HCT116 (cell line): ENCODE results near the gene VWF. TPM values are rescaled to one million over a fixed set of nuclear protein-coding genes. Genes with fewer than 3 reads are reported as not detected.

Experiments
- ATAC-seq: fragments of 200-7000 bp; cut with Tn5 transposase; 2 replicates; pipeline ENCODE4 v1.9.1; 2020; ENCODE audit warnings: mild to moderate bottlenecking, moderate library complexity
- BruUV-seq: library from RNA; stranded (reverse); fragments of 400-500 nt; replicated peaks from 2 replicates; lab custom pipeline; 2021; lab: Mats Ljungman, UMichigan
- CTCF ChIA-PET: fragments of 300-600 bp; sonication (Branson Sonifier 250); formaldehyde crosslinking; loops from one replicate; lab custom pipeline; 2021; ENCODE audit warnings: antibody characterized with exemption; lab: Charles Lee
- POLR2A ChIA-PET: fragments of 300-600, 350-600 bp; sonication (Branson Sonifier 250); formaldehyde crosslinking; loops from one replicate; lab custom pipeline; 2021; ENCODE audit warnings: antibody characterized with exemption; lab: Charles Lee
- RAD21 ChIA-PET, 2 experiments: fragments of 300-600 bp; sonication (Branson Sonifier 250); formaldehyde crosslinking; loops; one replicate each; lab custom pipeline; 2023; ENCODE audit warnings: low total read pairs in 2 of 2; ENCODE audit not compliant: uncharacterized antibody in 2 of 2, unreplicated experiment in 2 of 2, low non-redundant PET in 1 of 2; lab: Charles Lee
- DNase-seq: peaks from one replicate; pipeline ENCODE4 v3.0.0-alpha.2; 2010; ENCODE audit warnings: low read depth, low spot score
- H2AFZ ChIP-seq: fragments of 200-600 bp; shearing (Covaris generic), sonication (generic); 2 replicates; pipeline ENCODE4 v1.6.1; 2017; ENCODE audit warnings: low read depth, mixed run types, mixed read lengths, antibody characterized with exemption, low read length; ENCODE audit not compliant: poor library complexity, severe bottlenecking
- H3K27ac ChIP-seq: 2 replicates; pipeline ENCODE4 v1.5.1; 2012; ENCODE audit warnings: low read depth, low read length
- H3K27me3 ChIP-seq: fragments of 200-600 bp; sonication (generic); 2 replicates; pipeline ENCODE4 v1.6.1; 2016; ENCODE audit warnings: mixed run types, low read length, mixed read lengths; ENCODE audit not compliant: insufficient read depth
- H3K36me3 ChIP-seq, 2 experiments: fragments of 200-500 bp in 1 of 2; fragments of 200-600 bp in 1 of 2; sonication (Bioruptor generic) in 1 of 2; sonication (generic) in 1 of 2; 2 replicates each; pipeline versions ENCODE4 v1.5.1 to v1.6.1; 2014 to 2016; ENCODE audit warnings: low read length in 2 of 2, inconsistent platforms in 1 of 2, mixed read lengths in 1 of 2, mixed run types in 1 of 2; ENCODE audit not compliant: insufficient read depth in 2 of 2, control insufficient read depth in 1 of 2
- H3K4me1 ChIP-seq, 2 experiments: fragments of 200-600 bp in 1 of 2; sonication (generic) in 1 of 2; 2 replicates each; pipeline versions ENCODE4 v1.5.1 to v1.6.1; 2012 to 2017; ENCODE audit warnings: low read length in 2 of 2, inconsistent platforms in 1 of 2, mild to moderate bottlenecking in 1 of 2, mixed read lengths in 1 of 2, mixed run types in 1 of 2, moderate library complexity in 1 of 2; ENCODE audit not compliant: insufficient read depth in 2 of 2, control insufficient read depth in 1 of 2
- H3K4me2 ChIP-seq: fragments of 200-600 bp; sonication (generic); 2 replicates; pipeline ENCODE4 v1.6.1; 2017; ENCODE audit warnings: mixed run types, low read length, mixed read lengths
- H3K4me3 ChIP-seq, 2 experiments: fragments of 200-600 bp in 1 of 2; sonication (generic) in 1 of 2; replicated peaks in 1 of 2; 2 replicates each; pipeline ENCODE4 v1.5.1; 2011 to 2016; ENCODE audit warnings: low read length in 2 of 2, control low read depth in 1 of 2, low read depth in 1 of 2, mild to moderate bottlenecking in 1 of 2, mixed read lengths in 1 of 2, mixed run types in 1 of 2
- H3K79me2 ChIP-seq: fragments of 200-600 bp; sonication (generic); 2 replicates; pipeline ENCODE4 v1.6.1; 2017; ENCODE audit warnings: mild to moderate bottlenecking, mixed run types, low read length, moderate library complexity, mixed read lengths; ENCODE audit not compliant: insufficient read depth
- H3K9ac ChIP-seq: fragments of 200-600 bp; sonication (generic); 2 replicates; pipeline ENCODE4 v1.6.1; 2016; ENCODE audit warnings: low read length, mixed read lengths
- H3K9me2 ChIP-seq: fragments of 200-600 bp; sonication (generic), shearing (Covaris generic); 2 replicates; pipeline ENCODE4 v1.6.1; 2017; ENCODE audit warnings: mixed run types, mild to moderate bottlenecking, moderate library complexity; ENCODE audit not compliant: insufficient read depth
- H3K9me3 ChIP-seq, 2 experiments: fragments of 200-500 bp in 1 of 2; fragments of 200-600 bp in 1 of 2; sonication (Bioruptor generic) in 1 of 2; sonication (generic) in 1 of 2; 2 replicates each; pipeline ENCODE4 v1.6.1; 2014 to 2017; ENCODE audit warnings: low read length in 2 of 2, mixed read lengths in 2 of 2, inconsistent platforms in 1 of 2, low read depth in 1 of 2, mild to moderate bottlenecking in 1 of 2, mixed run types in 1 of 2, moderate library complexity in 1 of 2; ENCODE audit not compliant: control insufficient read depth in 1 of 2, insufficient read depth in 1 of 2
- H4K20me1 ChIP-seq: fragments of 200-600 bp; sonication (generic), shearing (Covaris generic); 2 replicates; pipeline ENCODE4 v1.6.1; 2017; ENCODE audit warnings: mixed run types, mild to moderate bottlenecking, moderate library complexity; ENCODE audit not compliant: insufficient read depth
- CEBPB ChIP-seq: IDR thresholded peaks from 2 replicates; pipeline ENCODE4 v1.6.1; 2012; ENCODE audit warnings: low read depth
- EGR1 ChIP-seq: IDR thresholded peaks from 2 replicates; pipeline ENCODE4 v1.6.1; 2012; ENCODE audit warnings: low read depth
- ELF1 ChIP-seq: IDR thresholded peaks from 2 replicates; pipeline ENCODE4 v1.6.1; 2012; ENCODE audit warnings: low read depth, borderline replicate concordance
- EZH2phosphoT487 ChIP-seq: fragments of 200-600 bp; IDR thresholded peaks from 2 replicates; pipeline ENCODE4 v1.6.1; 2018; ENCODE audit warnings: antibody characterized with exemption, borderline replicate concordance
- JUND ChIP-seq: IDR thresholded peaks from 2 replicates; pipeline ENCODE4 v1.6.1; 2012
- MAX ChIP-seq: IDR thresholded peaks from 2 replicates; pipeline ENCODE4 v1.6.1; 2012
- POLR2A ChIP-seq: IDR thresholded peaks from 2 replicates; pipeline ENCODE4 v1.7.0; 2011; ENCODE audit warnings: borderline replicate concordance; ENCODE audit not compliant: insufficient read depth, insufficient read length; ENCODE audit errors: extremely low read depth
- POLR2AphosphoS5 ChIP-seq: IDR thresholded peaks from 2 replicates; pipeline ENCODE4 v1.6.1; 2011; ENCODE audit warnings: mild to moderate bottlenecking, low read depth, low read length, moderate library complexity
- RAD21 ChIP-seq: IDR thresholded peaks from 2 replicates; pipeline ENCODE4 v1.6.1; 2012; ENCODE audit warnings: low read depth, mild to moderate bottlenecking
- REST ChIP-seq: IDR thresholded peaks from 2 replicates; pipeline ENCODE4 v1.6.1; 2012; ENCODE audit warnings: low read depth
- SIN3A ChIP-seq: IDR thresholded peaks from 2 replicates; pipeline ENCODE4 v1.6.1; 2012; ENCODE audit warnings: low read depth
- SP1 ChIP-seq: IDR thresholded peaks from 2 replicates; pipeline ENCODE4 v1.6.1; 2012; ENCODE audit warnings: low read depth
- SRF ChIP-seq: IDR thresholded peaks from 2 replicates; pipeline ENCODE4 v1.6.1; 2012; ENCODE audit warnings: low read depth
- TCF7L2 ChIP-seq: IDR thresholded peaks from 2 replicates; pipeline ENCODE4 v1.7.0; 2011; ENCODE audit warnings: borderline replicate concordance, inconsistent platforms; ENCODE audit not compliant: insufficient read depth, insufficient read length; ENCODE audit errors: extremely low read depth
- YY1 ChIP-seq: IDR thresholded peaks from 2 replicates; pipeline ENCODE4 v1.6.1; 2011; ENCODE audit warnings: low read length, low read depth, moderate library complexity, mild to moderate bottlenecking; ENCODE audit not compliant: insufficient replicate concordance; ENCODE audit errors: extremely low read depth
- ZBTB33 ChIP-seq: IDR thresholded peaks from 2 replicates; pipeline ENCODE4 v1.6.1; 2011; ENCODE audit warnings: mild to moderate bottlenecking, low read length, moderate library complexity; ENCODE audit not compliant: insufficient replicate concordance; ENCODE audit errors: extremely low read depth
- ZFX ChIP-seq: fragments of 450-650 bp; IDR thresholded peaks from 2 replicates; pipeline ENCODE4 v1.6.1; 2017
- ZNF274 ChIP-seq: fragments of 200-500 bp; sonication (Bioruptor generic); IDR thresholded peaks from 2 replicates; pipeline ENCODE4 v1.6.1; 2014; ENCODE audit warnings: mild to moderate bottlenecking, low read depth, low read length, inconsistent platforms
- intact Hi-C: fragments of 100-400 bp; cut with micrococcal nuclease; formaldehyde crosslinking; loops from 2 replicates; pipeline ENCODE4 v1.10.0; 2022
- total RNA-seq: library from RNA; stranded (reverse); gene quantifications from one replicate; pipeline ENCODE4 v1.2.1, GENCODE V29; 2021; ENCODE audit not compliant: unreplicated experiment
- TF ChIP-seq, protein P1 (sequence below), 3 experiments: fragments of 200-600 bp in 1 of 3; sonication (generic) in 1 of 3; IDR thresholded peaks in 2 of 3; conservative IDR thresholded peaks in 1 of 3; 2 replicates each; pipeline ENCODE4 v1.5.1; 2012 to 2017; ENCODE audit warnings: low read depth in 2 of 3, low read length in 2 of 3, antibody characterized with exemption in 1 of 3, borderline replicate concordance in 1 of 3, control low read depth in 1 of 3, mild to moderate bottlenecking in 1 of 3, mixed read lengths in 1 of 3, mixed run types in 1 of 3, moderate library complexity in 1 of 3; ENCODE audit not compliant: insufficient read depth in 1 of 3

Gene VWF
- total RNA-seq, 1 experiment from 2014 or later: 0.57 TPM

DNA sequence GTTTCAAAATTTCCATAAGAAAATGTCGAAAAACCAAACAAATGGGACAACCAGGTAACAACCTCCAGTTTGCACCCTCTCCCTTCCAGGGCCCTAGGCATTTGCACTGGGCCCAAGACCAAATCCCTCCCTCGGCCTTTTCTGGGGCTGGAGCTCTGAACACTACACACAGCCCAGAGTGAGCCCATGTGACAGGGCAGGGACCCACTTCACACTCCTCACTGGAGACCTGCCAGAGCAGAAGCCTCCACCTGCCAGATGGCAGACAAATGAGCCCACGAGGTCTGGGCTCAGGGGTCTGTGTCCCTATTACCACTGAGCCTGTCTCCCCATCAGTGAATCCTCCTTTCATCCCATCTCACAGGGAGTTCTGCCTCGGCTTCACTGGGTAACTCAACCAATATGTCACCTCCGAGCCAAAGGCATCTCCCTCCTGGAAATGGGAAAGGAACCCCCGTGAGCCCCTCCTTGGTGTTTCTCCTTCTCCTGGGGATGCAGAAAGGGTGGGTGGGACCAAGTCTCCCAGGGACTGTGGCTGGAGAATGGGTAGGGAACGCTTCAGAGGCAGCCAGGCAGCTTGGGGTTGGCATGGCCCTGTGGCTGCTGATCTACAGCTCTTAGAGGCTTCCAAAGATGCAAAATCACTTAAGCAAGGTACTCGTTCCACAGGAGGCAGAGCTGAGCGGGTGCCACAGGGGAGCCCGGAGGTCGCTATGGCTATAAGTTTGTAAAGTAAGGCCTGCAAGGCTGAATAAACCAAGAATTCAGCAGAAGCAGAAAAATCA, 10.6 kb downstream of the VWF start:
- no peak overlapping the region for H3K4me2 ChIP-seq
- POLR2A ChIA-PET: no interaction called here
- H3K79me2 ChIP-seq: no peaks in the 10 kb centered on the region
- no peak overlapping the region for H3K27ac ChIP-seq
- BruUV-seq: no TSS peak
- DNase-seq: no peak
- no peak overlapping the region for H3K9ac ChIP-seq
- H3K9me2 ChIP-seq: no peaks in the 10 kb centered on the region
- peaks cover 6 to 21% of the 10 kb centered on the region in 2 experiments; a peak in 3 of 4 replicates for H3K4me1 ChIP-seq
- no peaks in the 10 kb centered on the region for H4K20me1 ChIP-seq
- TF ChIP-seq RAD21 (no peak), MAX (no peak), YY1 (no peak), ZNF274 (no peak), TCF7L2 (no peak), CEBPB (no peak), SRF (no peak), EZH2phosphoT487 (no peak), JUND (no peak), REST (no peak), ZBTB33 (no peak), SP1 (no peak), ZFX (no peak), POLR2AphosphoS5 (no peak), SIN3A (no peak), EGR1 (no peak), ELF1 (no peak), POLR2A (no peak)
- TF ChIP-seq, protein P1, sequence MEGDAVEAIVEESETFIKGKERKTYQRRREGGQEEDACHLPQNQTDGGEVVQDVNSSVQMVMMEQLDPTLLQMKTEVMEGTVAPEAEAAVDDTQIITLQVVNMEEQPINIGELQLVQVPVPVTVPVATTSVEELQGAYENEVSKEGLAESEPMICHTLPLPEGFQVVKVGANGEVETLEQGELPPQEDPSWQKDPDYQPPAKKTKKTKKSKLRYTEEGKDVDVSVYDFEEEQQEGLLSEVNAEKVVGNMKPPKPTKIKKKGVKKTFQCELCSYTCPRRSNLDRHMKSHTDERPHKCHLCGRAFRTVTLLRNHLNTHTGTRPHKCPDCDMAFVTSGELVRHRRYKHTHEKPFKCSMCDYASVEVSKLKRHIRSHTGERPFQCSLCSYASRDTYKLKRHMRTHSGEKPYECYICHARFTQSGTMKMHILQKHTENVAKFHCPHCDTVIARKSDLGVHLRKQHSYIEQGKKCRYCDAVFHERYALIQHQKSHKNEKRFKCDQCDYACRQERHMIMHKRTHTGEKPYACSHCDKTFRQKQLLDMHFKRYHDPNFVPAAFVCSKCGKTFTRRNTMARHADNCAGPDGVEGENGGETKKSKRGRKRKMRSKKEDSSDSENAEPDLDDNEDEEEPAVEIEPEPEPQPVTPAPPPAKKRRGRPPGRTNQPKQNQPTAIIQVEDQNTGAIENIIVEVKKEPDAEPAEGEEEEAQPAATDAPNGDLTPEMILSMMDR (IDR thresholded peaks at IDR 0.05 in 2 of 3, conservative IDR thresholded peaks at IDR 0.05 in 1 of 3; ENCODE audit: borderline replicate concordance in 1 of 3, insufficient read depth in 1 of 3, low read depth in 2 of 3, low read length in 2 of 3): no peak
- TF ChIP-seq, all 23 proteins: peak for 0
- ATAC-seq: no peak
- Histone ChIP-seq H3K27me3 (no peaks in the 10 kb centered on the region), H3K9me3 (no peaks in the 10 kb centered on the region), H3K36me3 (no peaks in the 10 kb centered on the region), H2AFZ (no peak overlapping the region), H3K4me3 (no peak overlapping the region)
- RAD21 ChIA-PET: no interaction called here
- intact Hi-C loops: no loop called here
- CTCF ChIA-PET: no interaction called here
